GM18907 (cell line): Measurements from ENCODE around the gene KYAT1.
"Not testable (repeated sequence)": the region's sequence is repeated elsewhere in the genome, so short reads cannot be mapped to it uniquely, and the experiment has no call there.

Source experiments
- ATAC-seq: cut with Tn5 transposase; IDR thresholded peaks from one replicate; pipeline ENCODE4 v1.9.1; 2021; ENCODE audit warnings: mild to moderate bottlenecking, moderate library complexity; ENCODE audit not compliant: unreplicated experiment

Gene KYAT1

DNA sequence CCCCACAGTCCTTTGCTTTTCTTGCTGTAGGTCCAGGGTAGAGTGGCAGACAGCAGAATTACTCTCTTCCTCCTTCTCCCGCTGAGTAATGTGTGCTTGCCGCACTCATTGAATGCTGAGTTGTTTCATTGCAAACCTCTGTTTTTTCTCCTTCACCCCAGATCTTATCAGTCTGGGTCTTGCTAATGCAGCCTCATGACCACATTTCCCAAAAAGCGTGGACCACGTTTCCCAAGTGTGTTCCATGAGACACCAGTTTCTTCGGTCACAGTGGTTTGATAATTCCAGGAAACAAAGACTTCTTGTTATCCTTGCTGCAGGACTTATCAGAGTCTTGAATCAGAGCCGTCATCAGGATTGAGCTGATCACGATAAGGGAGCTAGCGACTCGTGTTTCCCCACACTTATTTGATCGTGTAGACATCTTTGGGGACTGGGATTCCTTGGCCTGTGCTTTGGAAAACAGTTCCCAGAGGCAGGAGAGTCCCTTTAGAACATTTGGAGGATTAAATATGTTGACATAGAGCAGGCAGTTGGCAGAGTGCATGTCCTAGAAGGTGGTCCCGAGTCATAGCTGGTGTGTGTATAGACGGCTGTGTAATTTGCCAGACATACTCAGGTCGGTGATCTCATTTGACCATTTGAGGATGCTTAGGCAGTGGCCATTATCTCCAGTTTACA lies 4.6 kb upstream of the KYAT1 start:
- ATAC-seq = no peak

DNA sequence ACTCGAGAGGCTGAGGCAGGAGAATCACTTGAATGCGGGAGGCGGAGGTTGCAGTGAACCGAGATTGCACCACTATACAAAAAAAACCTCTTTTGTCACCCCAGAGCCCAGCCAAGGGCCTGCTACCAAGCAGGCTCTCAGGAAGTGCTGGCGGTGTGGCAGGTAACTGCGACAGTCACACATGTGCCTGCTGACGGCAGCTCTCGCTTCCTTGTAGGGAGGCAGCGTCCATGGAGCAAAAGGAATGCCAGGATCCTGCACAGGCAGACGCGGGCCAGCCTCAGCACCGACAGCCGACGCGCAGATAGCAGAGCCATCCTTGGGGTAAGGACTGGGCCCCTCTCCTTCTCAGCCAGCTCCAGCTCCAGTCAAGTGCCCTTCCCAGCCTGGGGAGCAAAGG lies 4.0 kb upstream of the KYAT1 start:
- no peak for ATAC-seq

DNA sequence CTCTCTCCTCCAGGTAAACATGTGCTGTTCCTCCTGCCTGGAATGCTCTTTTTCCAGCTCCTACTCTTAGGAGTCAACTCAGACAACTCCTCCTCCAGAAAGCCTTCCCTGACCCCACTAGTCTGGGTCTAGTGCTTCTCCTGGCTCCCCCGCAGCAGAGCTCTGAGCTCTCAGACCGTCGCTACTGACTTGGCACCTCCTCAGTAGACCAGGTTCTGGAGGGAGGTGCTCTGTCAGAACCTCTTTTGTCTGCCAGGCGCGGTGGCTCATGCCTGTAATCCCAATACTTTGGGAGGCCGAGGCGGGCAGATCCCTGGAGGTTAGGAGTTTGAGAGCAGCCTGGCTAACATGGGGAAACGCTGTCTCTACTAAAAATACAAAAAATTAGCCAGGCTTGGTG lies 3.6 kb upstream of the KYAT1 start:
- ATAC-seq = no peak

DNA sequence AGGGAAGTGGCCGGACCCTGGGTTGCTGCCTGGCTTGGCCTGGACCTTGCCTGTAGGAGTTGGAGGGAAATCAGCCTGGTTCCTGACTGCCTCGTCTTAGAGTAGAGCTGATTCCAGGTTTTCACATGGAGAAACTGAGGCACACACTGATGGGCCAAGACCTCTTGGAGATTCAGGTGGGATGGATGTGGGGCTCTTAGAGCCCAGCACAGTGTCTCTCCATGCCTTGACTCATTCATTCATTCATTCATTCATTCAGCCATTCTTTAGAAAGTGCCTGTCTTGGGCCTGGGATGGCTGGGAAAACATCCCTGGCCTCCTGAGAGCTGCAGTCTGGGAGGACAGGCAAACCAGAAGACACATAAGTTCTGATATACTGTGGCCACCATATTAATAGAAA lies 2.4 kb upstream of the KYAT1 start:
- no peak for ATAC-seq

- peak; percentile 4 for ATAC-seq
These were observed 1.2 kb upstream of the KYAT1 start for GRCh38 chr9:128882677-128883603.

GRCh38 chr9:128877852-128878251 lies 3.9 kb downstream of the KYAT1 start:
- no peak for ATAC-seq

- not testable (repeated sequence) for ATAC-seq
These were observed 10.8 kb downstream of the KYAT1 start for GRCh38 chr9:128870941-128871265.

DNA sequence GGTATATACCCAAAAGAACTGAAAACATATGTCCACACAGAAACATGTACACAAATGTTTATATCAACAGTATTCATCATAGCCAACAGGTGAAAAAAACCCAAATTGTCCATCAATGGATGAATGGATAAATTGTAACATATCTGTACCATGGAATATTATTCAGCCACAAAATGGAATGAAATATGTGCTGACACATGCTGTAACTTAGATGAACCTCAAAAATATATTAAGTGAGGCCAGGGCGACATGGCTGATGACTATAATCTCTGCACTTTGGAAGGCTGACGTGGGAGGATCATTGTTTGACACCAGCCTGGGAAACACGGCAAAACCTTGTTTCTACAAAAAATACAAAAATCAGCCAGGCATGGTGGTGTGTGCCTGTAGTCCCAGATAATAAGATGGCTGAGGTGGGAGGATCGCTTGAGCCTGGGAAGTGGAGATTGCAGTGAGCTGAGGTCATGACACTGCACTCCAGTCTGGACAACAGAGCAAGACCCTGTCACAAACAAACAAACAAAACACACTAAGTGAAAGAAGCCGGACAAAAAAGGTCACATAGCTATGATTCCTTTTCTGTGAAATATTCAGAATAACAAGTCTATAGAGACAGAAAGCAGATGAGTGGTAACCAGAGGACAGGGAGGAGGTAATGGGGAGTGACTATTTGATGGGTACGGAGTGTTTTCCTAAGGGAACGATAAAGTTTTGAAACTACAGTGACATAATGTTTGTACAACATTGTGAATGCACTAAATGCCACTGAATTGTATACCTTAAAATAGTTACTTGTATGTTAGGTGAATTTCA lies 11.4 kb downstream of the KYAT1 start:
- ATAC-seq = no peak

GRCh38 chr9:128863647-128864046 lies 18.1 kb downstream of the KYAT1 start:
- ATAC-seq = peak; percentile 56

- ATAC-seq = no peak
These were observed 19.3 kb downstream of the KYAT1 start for GRCh38 chr9:128862401-128862851.

- no peak for ATAC-seq
These were observed 20.2 kb downstream of the KYAT1 start for GRCh38 chr9:128861501-128861900.

DNA sequence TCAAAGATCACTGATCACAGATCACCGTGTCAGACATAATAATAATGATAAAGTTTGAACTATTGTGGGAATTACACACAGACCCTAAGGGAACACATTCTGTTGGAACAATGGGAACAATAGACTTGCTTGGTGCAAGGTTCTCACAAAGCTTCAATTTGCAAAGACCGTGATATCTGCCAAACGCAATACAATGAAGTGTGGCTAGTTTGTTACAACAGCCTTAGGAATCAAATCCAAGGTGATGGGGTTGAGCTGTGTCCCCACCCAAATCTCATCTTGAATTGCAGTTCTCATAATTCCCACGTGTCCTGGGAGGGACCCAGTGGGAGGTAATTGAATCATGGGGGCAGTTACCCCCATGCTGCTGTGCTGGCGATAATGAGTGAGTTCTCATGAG lies 20.8 kb downstream of the KYAT1 start:
- ATAC-seq = no peak

DNA sequence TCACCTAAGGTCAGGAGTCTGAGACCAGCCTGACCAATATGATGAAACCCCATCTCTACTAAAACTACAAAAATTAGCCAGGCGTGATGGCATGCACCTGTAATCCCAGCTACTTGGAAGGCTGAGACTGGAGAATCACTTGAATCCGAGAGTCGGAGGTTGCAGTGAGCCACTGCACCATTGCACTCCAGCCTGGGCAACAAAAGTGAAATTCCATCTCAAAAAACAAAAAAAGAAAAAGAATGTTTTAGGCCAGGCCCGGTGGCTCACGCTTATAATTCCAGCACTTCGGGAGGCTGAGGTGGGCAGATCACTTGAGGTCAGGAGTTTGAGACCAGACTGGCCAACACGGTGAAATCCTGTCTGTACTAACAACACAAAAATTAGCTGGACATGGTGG lies 23.3 kb downstream of the KYAT1 start:
- ATAC-seq = not testable (repeated sequence)

DNA sequence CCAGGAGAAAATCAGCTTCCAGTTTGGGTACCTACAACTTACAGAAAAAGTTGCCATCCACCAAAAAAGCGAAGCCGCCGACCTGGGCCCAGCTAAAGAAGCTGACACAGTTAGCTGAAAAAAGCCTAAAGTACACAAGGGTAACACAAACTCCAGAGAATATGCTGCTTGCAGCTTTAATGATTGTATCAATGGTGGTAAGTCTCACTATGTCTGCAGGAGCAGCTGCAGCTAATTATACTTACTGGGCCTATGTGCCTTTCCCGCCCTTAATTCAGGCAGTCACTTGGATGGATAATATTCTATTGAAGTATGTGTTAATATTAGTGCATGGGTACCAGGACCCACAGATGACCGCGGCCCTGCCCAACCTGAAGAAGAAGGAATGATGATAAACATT lies 27.3 kb downstream of the KYAT1 start:
- ATAC-seq = not testable (repeated sequence)

GRCh38 chr9:128852646-128853045 lies 29.1 kb downstream of the KYAT1 start:
- ATAC-seq = not testable (repeated sequence)

- ATAC-seq = not testable (repeated sequence)
These were observed 29.8 kb downstream of the KYAT1 start for GRCh38 chr9:128851779-128852600.

DNA sequence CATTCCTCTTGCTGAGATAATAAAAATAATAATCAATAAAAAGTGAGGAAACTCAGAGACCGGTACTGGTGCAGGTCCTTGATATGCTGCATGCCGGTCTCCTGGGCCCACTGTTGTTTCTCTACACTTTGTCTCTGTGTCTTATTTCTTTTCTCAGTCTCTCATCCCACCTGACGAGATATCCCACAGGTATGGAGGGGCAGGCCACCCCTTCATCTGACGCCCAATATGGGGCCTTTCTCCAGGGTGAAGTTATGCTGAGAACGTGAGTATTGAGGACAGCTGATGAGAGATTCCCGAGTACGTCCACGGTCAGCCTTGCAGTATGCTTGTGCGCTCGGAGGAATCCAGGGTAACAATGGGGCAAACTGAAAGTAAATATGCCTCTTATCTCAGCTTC lies 30.7 kb downstream of the KYAT1 start:
- not testable (repeated sequence) for ATAC-seq

DNA sequence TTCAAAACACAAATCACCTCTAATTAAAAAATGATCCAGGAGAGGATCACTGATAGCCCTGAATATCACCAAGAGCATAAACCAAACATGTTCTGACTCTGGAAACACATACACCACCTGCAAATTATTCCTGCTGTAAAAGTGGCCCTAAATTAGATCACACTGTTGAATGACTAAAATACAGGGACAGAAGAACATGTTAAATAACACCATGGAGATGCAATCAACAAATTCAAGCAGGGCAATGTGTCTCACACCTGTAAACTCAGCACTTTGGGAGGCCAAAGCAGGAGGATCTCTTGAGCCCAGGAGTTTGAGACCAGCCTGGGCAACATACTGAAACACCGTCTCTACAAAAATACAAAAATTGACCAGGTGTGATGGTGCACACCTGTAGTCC lies 33.9 kb downstream of the KYAT1 start:
- ATAC-seq = no peak

DNA sequence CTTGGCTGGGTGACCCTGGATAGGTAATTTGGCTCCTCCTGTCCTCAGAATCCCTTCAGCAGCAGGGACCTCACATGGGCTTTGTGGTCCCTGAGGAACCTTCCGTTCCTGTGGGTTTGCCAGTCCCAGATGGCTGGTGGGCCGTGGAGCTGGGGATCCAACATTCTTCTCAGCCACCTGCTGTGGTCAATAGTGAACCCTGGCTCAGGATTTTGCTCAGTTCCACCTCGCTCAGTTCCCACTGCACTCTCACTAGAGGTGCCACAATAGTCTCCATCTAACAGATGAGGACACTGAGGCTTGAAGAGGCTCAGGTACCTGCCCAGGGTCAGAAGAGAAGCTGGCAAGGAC lies 35.1 kb downstream of the KYAT1 start:
- no peak for ATAC-seq

- no peak for ATAC-seq
These were observed 36.4 kb downstream of the KYAT1 start for GRCh38 chr9:128845186-128845931.
